IPS-20b (cell line): ENCODE results near the gene BZW2.
"Not testable (repeated sequence)": the region's sequence is repeated elsewhere in the genome, so short reads cannot be mapped to it uniquely, and the experiment has no call there.

ENCODE experiments used
- H3K27ac ChIP-seq: one replicate; pipeline ENCODE4 v1.5.1; 2013; ENCODE audit warnings: low read length
- H3K27me3 ChIP-seq: 2 replicates; pipeline ENCODE4 v1.6.1; 2013; ENCODE audit warnings: mild to moderate bottlenecking, low read length, inconsistent platforms; ENCODE audit not compliant: insufficient read depth
- H3K36me3 ChIP-seq: 2 replicates; pipeline ENCODE4 v1.6.1; 2013; ENCODE audit warnings: low read depth, mild to moderate bottlenecking, inconsistent platforms, low read length, moderate library complexity; ENCODE audit not compliant: insufficient read depth
- H3K4me1 ChIP-seq: 2 replicates; pipeline ENCODE4 v1.6.1; 2013; ENCODE audit warnings: mild to moderate bottlenecking, control low read depth, inconsistent platforms, low read length, moderate library complexity; ENCODE audit not compliant: insufficient read depth
- H3K4me3 ChIP-seq: 2 replicates; pipeline ENCODE4 v1.5.1; 2013; ENCODE audit warnings: mild to moderate bottlenecking, low read length, inconsistent platforms
- H3K9ac ChIP-seq: 2 replicates; pipeline ENCODE4 v1.6.1; 2013; ENCODE audit warnings: low read depth, mild to moderate bottlenecking, inconsistent platforms, low read length, moderate library complexity
- H3K9me3 ChIP-seq: 2 replicates; pipeline ENCODE4 v1.6.1; 2013; ENCODE audit warnings: mild to moderate bottlenecking, low read depth, low read length, inconsistent platforms; ENCODE audit not compliant: insufficient read depth

Gene BZW2

GRCh38 chr7:16659854-16660497 is 14.0 kb downstream of the BZW2 start:
- not testable (repeated sequence) for H3K27me3 ChIP-seq, H3K36me3 ChIP-seq, H3K4me3 ChIP-seq, H3K9ac ChIP-seq, H3K9me3 ChIP-seq, H3K27ac ChIP-seq
- peaks cover 21% of the 10 kb centered on the region for H3K4me1 ChIP-seq

DNA sequence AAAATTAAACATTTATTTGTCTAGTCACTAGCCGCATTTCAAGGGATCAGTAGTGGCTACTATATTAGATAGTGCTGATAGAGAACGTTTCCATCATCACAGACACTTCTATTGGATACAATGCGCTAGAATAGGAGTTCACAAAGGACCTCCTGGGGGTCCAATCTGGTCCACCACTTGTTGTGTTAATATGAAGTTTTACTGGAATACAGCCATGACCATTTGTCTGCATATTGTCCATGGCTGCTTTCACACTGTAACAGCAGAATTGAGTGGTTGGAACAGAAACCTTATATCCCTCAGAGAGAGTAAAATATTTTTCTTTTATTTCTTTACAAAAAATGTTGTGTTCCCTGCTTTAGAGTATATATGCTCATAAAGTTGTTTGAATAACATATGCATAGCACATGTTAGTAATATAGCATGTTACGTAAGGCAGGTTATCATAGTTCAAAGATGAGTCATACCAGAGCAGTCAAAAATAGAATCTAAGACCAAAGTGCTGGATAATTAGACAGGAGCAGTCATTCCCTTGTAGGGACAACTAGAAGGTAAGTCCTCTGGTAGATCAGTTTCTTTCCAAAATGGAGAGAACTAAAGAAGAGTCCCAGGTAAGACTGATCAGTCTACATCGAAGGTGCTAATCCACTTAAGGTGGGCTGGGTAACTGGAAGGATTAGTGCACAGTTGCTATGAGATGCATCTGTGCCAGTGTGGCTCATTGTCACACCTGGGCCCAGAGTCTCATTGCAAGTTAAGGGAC is 14.9 kb downstream of the BZW2 start:
- peaks cover 6% of the 10 kb centered on the region; the same call in 1 of the 2 replicates for H3K36me3 ChIP-seq
- no peak overlapping the region for H3K4me3 ChIP-seq
- no peaks in the 10 kb centered on the region for H3K27me3 ChIP-seq
- no peaks in the 10 kb centered on the region for H3K9me3 ChIP-seq
- no peak overlapping the region for H3K9ac ChIP-seq
- H3K27ac ChIP-seq, result peak overlapping the region; percentile 56
- peaks cover 21% of the 10 kb centered on the region for H3K4me1 ChIP-seq

GRCh38 chr7:16661924-16662323 is 15.9 kb downstream of the BZW2 start:
- Histone ChIP-seq H3K36me3 (peaks cover 9% of the 10 kb centered on the region; the same call in 1 of the 2 replicates), H3K9ac (no peak overlapping the region), H3K27me3 (no peaks in the 10 kb centered on the region), H3K4me3 (no peak overlapping the region), H3K9me3 (no peaks in the 10 kb centered on the region), H3K27ac (no peak overlapping the region), H3K4me1 (peaks cover 21% of the 10 kb centered on the region)

DNA sequence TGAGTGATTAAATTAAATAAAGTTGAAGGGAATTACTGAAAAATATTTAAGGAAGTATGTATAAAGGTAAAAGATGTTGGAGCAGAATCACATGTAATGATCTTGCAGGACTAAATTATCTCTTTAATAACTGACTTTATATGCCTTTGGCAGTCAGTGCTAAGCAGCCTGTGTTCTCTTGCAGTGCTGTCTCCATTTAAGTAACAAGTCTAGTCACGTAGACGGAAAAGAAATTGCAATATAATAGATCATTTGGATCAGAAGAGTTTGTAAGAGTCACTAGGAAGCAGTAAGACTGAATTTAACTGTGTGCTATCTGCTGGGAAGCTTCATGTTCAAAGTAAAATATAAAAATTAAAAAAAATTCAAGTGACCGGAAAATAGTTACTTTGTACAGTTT is 21.4 kb downstream of the BZW2 start:
- Histone ChIP-seq H3K4me3 (no peak overlapping the region), H3K27ac (no peak overlapping the region), H3K4me1 (peaks cover 16% of the 10 kb centered on the region), H3K36me3 (peaks cover 16% of the 10 kb centered on the region), H3K27me3 (no peaks in the 10 kb centered on the region), H3K9ac (no peak overlapping the region), H3K9me3 (no peaks in the 10 kb centered on the region)

GRCh38 chr7:16668049-16668858 is 22.3 kb downstream of the BZW2 start:
- no peak overlapping the region for H3K27ac ChIP-seq
- H3K4me1 ChIP-seq, result peaks cover 14% of the 10 kb centered on the region
- no peak overlapping the region for H3K9ac ChIP-seq
- H3K36me3 ChIP-seq, result peaks cover 18% of the 10 kb centered on the region
- no peaks in the 10 kb centered on the region for H3K9me3 ChIP-seq
- H3K27me3 ChIP-seq, result no peaks in the 10 kb centered on the region
- H3K4me3 ChIP-seq, result no peak overlapping the region

- H3K9ac ChIP-seq, result no peak overlapping the region
- H3K27ac ChIP-seq, result no peak overlapping the region
- no peaks in the 10 kb centered on the region for H3K9me3 ChIP-seq
- peaks cover 14% of the 10 kb centered on the region for H3K4me1 ChIP-seq
- no peak overlapping the region for H3K4me3 ChIP-seq
- H3K27me3 ChIP-seq, result no peaks in the 10 kb centered on the region
- peaks cover 18% of the 10 kb centered on the region for H3K36me3 ChIP-seq
Observed at GRCh38 chr7:16668978-16669377, 23.0 kb downstream of the BZW2 start.

DNA sequence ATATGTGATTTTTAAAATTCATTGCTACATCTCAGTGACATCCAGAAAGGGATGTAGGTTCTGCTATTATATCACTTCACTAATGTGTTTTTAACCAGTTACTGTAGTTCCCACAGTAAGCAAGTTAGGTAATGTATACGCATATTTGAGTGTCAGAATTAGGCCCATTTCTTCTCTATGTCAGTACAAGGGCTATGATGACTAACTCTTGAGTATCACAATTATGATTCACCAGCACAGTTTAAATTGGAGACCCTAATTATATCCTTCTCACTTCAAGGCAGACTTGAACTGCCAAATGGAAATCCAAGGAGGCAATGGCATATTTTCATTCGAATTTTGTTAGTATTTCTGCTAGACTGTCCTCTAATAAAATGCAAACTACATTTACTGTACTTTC is 23.6 kb downstream of the BZW2 start:
- H3K9me3 ChIP-seq, result no peaks in the 10 kb centered on the region
- H3K4me3 ChIP-seq, result no peak overlapping the region
- H3K9ac ChIP-seq, result no peak overlapping the region
- peaks cover 14% of the 10 kb centered on the region for H3K4me1 ChIP-seq
- H3K36me3 ChIP-seq, result peaks cover 23% of the 10 kb centered on the region
- H3K27me3 ChIP-seq, result no peaks in the 10 kb centered on the region
- no peak overlapping the region for H3K27ac ChIP-seq

GRCh38 chr7:16670021-16670420 is 24.0 kb downstream of the BZW2 start:
- no peak overlapping the region for H3K27ac ChIP-seq
- peaks cover 14% of the 10 kb centered on the region for H3K4me1 ChIP-seq
- H3K9me3 ChIP-seq, result no peaks in the 10 kb centered on the region
- no peak overlapping the region for H3K4me3 ChIP-seq
- no peaks in the 10 kb centered on the region for H3K27me3 ChIP-seq
- no peak overlapping the region for H3K9ac ChIP-seq
- peaks cover 27% of the 10 kb centered on the region for H3K36me3 ChIP-seq

GRCh38 chr7:16670731-16671344 is 24.9 kb downstream of the BZW2 start:
- Histone ChIP-seq H3K9me3 (no peaks in the 10 kb centered on the region), H3K4me1 (peaks cover 14% of the 10 kb centered on the region), H3K36me3 (peaks cover 30% of the 10 kb centered on the region), H3K27ac (no peak overlapping the region), H3K4me3 (no peak overlapping the region), H3K9ac (no peak overlapping the region), H3K27me3 (no peaks in the 10 kb centered on the region)

DNA sequence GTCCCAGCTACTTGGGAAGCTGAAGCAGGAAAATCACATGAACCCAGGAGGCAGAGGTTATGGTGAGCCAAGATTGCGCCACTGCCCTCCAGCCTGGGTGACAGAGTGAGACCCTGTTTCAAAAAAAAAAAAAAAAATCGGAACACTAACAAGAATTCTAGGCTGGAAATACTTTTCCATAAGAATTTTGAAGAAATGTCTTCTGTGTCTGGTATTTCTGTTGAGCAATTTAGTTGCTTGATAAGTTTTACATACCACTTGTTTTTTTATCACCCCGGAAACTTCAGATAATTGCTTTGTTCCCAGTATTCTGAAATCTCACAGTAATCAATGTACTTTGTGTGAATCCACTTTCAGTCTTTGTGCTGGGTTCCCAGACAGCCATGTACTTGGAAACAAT is 25.8 kb downstream of the BZW2 start:
- Histone ChIP-seq H3K9ac (no peak overlapping the region), H3K36me3 (peaks cover 35% of the 10 kb centered on the region), H3K27ac (no peak overlapping the region), H3K27me3 (no peaks in the 10 kb centered on the region), H3K9me3 (no peaks in the 10 kb centered on the region), H3K4me3 (no peak overlapping the region), H3K4me1 (peaks cover 14% of the 10 kb centered on the region)

- no peaks in the 10 kb centered on the region for H3K27me3 ChIP-seq
- peaks cover 8% of the 10 kb centered on the region; the same call in 1 of the 2 replicates for H3K4me1 ChIP-seq
- H3K9ac ChIP-seq, result no peak overlapping the region
- H3K4me3 ChIP-seq, result no peak overlapping the region
- H3K36me3 ChIP-seq, result peaks cover 47% of the 10 kb centered on the region
- H3K27ac ChIP-seq, result no peak overlapping the region
- H3K9me3 ChIP-seq, result no peaks in the 10 kb centered on the region
Observed at GRCh38 chr7:16675277-16675676, 29.3 kb downstream of the BZW2 start.
